HUES64 (cell line): Measurements from ENCODE around the gene GALNT17.

Experiments used
- H3K27ac ChIP-seq: 2 replicates; pipeline ENCODE4 v1.7.0; 2013; ENCODE audit warnings: low read depth, low read length, inconsistent platforms
- H3K27me3 ChIP-seq: 2 replicates; pipeline ENCODE4 v1.6.1; 2013; ENCODE audit warnings: mild to moderate bottlenecking, low read length; ENCODE audit not compliant: insufficient read depth
- H3K36me3 ChIP-seq: 2 replicates; pipeline ENCODE4 v1.6.1; 2013; ENCODE audit warnings: mild to moderate bottlenecking, low read length; ENCODE audit not compliant: insufficient read depth
- H3K4me1 ChIP-seq: 2 replicates; pipeline ENCODE4 v1.6.1; 2013; ENCODE audit warnings: mild to moderate bottlenecking, low read length, moderate library complexity; ENCODE audit not compliant: insufficient read depth
- H3K4me3 ChIP-seq: 2 replicates; pipeline ENCODE4 v1.5.1; 2013; ENCODE audit warnings: mild to moderate bottlenecking, low read length, moderate library complexity
- H3K9ac ChIP-seq: 2 replicates; pipeline ENCODE4 v1.6.1; 2013; ENCODE audit warnings: mild to moderate bottlenecking, low read depth, low read length
- H3K9me3 ChIP-seq: 2 replicates; pipeline ENCODE4 v1.6.1; 2013; ENCODE audit warnings: low read depth, low read length; ENCODE audit not compliant: insufficient read depth
- WGBS: fragments of 150-250, 120-280 bp; methylation state at CpG from one replicate; pipeline ENCODE4 v1.1.7; 2013; ENCODE audit warnings: missing lambda C conversion rate; 5-methylcytosine and 5-hydroxymethylcytosine counted together

GALNT17 gene

DNA sequence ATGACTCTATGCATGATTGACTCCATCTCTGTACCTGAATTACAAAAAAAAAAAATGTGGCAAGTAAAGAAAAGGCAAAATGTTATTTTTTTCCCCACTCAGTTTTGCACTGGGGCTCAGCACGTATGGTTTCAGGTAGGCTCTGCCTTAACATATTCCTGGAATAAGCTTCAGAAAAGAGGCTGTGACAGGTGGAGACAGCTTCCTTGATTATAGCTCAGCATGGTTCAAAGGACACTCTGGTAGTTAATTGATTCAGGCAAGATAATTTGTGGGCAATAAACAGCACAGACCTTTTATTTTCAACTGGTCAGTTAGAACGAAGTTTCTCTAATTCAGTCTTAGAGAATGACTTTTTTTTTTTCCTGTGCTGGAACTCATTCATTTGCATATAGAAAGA is 347.3 kb downstream of the GALNT17 start:
- Histone ChIP-seq H3K27me3 (no peaks in the 10 kb centered on the region), H3K36me3 (peaks cover 12% of the 10 kb centered on the region), H3K4me1 (peaks cover 11% of the 10 kb centered on the region; the same call in 1 of the 2 replicates), H3K27ac (no peak overlapping the region), H3K4me3 (no peak overlapping the region), H3K9ac (no peak overlapping the region), H3K9me3 (peaks cover 12% of the 10 kb centered on the region)
- 85% methylated on average over 2 of the region's 2 CpGs for WGBS

DNA sequence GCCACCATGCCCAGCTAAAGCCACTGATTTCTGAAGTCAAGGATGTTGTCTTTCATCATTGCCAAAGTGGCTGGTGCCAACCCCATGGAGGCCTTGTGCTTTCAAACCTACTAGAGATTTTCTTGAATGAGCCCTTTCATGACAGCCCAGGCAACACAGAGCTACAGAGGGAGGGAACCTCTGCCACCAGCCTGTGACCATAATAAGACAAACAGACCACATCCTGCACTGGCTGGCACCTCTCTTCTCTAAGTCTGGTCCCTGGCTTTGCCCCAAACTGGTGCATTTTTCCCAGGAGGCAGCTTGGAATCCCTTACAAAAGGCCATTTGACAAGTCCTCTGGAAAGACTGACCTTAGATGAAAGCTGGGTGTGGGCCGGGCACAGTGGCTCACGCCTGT is 348.8 kb downstream of the GALNT17 start:
- Histone ChIP-seq H3K36me3 (no peaks in the 10 kb centered on the region; the same call in 1 of the 2 replicates), H3K4me3 (no peak overlapping the region), H3K9ac (no peak overlapping the region), H3K27ac (no peak overlapping the region), H3K27me3 (no peaks in the 10 kb centered on the region), H3K9me3 (no peaks in the 10 kb centered on the region), H3K4me1 (0 out of 2 replicates have a peak, but pooled peaks cover 11% of the 10 kb centered on the region)
- WGBS, result 98% methylated on average over 2 of the region's 2 CpGs

DNA sequence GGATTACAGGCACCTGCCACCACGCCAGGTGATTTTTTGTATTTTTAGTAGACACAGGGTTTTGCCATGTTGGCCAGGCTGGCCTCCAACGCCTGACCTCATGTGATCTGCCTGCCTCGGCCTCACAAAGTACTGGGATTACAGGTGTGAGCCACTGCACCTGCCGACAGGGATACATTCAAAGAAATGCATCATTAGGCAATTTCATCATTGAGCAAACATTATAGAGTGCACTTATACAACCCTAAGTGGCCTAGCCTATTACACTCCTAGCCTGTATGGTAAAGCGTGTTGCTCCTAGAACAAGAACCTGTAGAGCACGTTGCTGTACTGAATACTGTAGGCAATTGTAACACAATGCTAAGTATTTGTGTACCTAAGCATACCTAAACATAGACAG is 350.3 kb downstream of the GALNT17 start:
- Histone ChIP-seq H3K4me1 (0 out of 2 replicates have a peak, but pooled peaks cover 11% of the 10 kb centered on the region), H3K4me3 (no peak overlapping the region), H3K27ac (no peak overlapping the region), H3K9ac (no peak overlapping the region), H3K36me3 (peaks cover 3% of the 10 kb centered on the region; the same call in 1 of the 2 replicates), H3K9me3 (no peaks in the 10 kb centered on the region), H3K27me3 (no peaks in the 10 kb centered on the region)
- 95% methylated on average over 6 of the region's 6 CpGs for WGBS

DNA sequence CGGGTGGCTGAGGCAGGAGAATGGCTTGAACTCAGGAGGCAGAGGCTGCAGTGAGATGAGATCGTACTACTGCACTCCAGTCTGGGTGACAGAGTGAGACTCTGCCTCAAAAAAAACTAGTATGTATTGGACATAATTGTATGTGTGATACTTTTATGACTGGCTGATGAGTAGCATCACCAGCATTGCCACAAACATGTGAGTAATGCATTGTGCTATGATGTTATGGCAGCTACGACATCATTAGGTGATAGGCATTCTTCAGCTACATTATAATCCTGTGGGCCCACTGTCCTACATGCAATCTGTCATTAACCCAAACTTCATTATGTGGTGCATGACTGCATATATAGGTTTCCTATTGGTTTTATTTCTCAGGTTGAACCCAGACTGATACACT is 352.4 kb downstream of the GALNT17 start:
- no peaks in the 10 kb centered on the region for H3K9me3 ChIP-seq
- peaks cover 8% of the 10 kb centered on the region for H3K36me3 ChIP-seq
- H3K27me3 ChIP-seq, result no peaks in the 10 kb centered on the region
- H3K27ac ChIP-seq, result no peak overlapping the region
- no peak overlapping the region for H3K9ac ChIP-seq
- H3K4me3 ChIP-seq, result no peak overlapping the region
- WGBS, result 92% methylated on average over 3 of the region's 3 CpGs
- H3K4me1 ChIP-seq, result 0 out of 2 replicates have a peak, but pooled peaks cover 3% of the 10 kb centered on the region

DNA sequence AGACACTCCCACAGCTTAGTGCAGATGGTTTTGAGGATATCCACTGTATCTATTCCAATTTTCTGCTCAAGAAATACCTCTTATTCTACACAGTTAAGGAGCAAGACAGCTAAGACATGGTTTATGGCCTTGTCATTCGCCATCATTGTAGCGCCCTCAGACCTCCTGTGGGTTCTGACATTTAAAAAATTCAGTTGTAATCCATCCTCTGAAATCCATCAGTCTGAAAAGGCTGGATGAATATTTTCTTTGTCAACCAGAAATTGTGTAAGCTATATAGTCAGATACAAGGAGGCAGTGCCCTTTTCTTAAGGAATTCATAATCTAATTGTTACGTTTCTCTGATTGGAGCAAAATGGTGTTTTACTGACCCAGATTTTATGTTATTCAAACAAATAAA is 353.6 kb downstream of the GALNT17 start:
- no peaks in the 10 kb centered on the region for H3K4me1 ChIP-seq
- no peak overlapping the region for H3K4me3 ChIP-seq
- 93% methylated on average over 3 of the region's 3 CpGs for WGBS
- no peak overlapping the region for H3K9ac ChIP-seq
- no peaks in the 10 kb centered on the region for H3K27me3 ChIP-seq
- H3K27ac ChIP-seq, result no peak overlapping the region
- H3K9me3 ChIP-seq, result no peaks in the 10 kb centered on the region
- peaks cover 11% of the 10 kb centered on the region for H3K36me3 ChIP-seq

DNA sequence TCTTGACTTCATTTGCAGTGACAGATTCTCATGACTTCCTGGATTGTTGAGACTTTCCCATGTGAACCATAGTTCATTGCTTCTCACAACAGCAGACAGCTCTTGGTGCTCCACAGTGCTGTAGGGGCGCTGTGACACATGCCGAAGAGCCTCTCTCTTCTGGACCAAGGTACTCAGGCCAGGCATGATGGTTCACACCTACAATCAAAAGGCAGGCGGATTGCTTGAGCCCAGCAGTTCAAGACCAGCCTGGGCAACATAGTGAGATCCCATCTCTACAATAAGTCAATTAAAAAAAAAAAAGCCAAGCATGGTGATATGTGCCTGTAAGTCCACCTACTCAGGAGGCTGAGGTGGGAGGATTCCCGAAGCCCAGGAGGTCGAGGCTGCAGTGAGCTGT is 354.5 kb downstream of the GALNT17 start:
- Histone ChIP-seq H3K36me3 (peaks cover 12% of the 10 kb centered on the region), H3K4me3 (no peak overlapping the region), H3K27ac (no peak overlapping the region), H3K27me3 (no peaks in the 10 kb centered on the region), H3K9me3 (no peaks in the 10 kb centered on the region), H3K9ac (no peak overlapping the region), H3K4me1 (no peaks in the 10 kb centered on the region)
- WGBS, result 94% methylated on average over 5 of the region's 5 CpGs

DNA sequence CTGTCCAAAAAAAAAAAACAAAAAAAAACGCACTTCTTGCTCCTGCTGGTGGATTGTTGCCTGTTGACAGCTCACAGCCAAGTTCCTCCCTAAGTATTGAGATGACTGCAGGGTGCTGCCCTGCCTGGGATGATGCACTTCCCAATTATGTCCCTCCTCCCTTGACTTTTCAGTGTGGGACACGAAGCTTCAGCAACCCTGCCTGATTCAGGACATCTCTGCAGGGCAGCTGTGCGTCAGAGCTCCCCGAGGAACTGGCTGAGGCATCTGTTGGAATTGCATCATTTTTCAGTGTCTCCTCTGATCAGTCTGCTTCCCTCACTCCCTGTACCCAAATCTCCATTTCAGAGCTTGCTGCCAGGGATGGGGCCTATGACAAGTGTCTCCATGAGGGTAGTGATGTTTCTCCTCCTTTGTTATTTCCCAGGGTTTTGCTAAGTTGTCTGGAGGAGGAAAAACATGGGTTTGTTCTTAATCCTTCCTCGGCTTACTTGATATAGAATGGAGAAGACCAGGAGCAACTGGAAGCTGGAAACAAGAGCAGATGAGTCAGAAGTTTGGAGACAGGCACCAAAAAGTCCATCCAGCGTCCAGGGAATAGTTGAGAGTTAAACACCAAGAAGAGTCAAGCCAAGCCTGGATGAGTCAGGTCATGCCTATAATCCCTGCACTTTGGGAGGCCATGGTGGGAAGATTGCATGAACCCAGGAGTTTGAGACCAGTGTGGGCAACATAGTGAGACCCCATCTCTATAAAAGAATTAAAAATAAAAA is 355.1 kb downstream of the GALNT17 start:
- Histone ChIP-seq H3K4me1 (no peaks in the 10 kb centered on the region), H3K27ac (no peak overlapping the region), H3K36me3 (peaks cover 14% of the 10 kb centered on the region), H3K4me3 (no peak overlapping the region), H3K9ac (no peak overlapping the region), H3K27me3 (no peaks in the 10 kb centered on the region), H3K9me3 (no peaks in the 10 kb centered on the region)
- WGBS, result 86% methylated on average over 6 of the region's 6 CpGs

DNA sequence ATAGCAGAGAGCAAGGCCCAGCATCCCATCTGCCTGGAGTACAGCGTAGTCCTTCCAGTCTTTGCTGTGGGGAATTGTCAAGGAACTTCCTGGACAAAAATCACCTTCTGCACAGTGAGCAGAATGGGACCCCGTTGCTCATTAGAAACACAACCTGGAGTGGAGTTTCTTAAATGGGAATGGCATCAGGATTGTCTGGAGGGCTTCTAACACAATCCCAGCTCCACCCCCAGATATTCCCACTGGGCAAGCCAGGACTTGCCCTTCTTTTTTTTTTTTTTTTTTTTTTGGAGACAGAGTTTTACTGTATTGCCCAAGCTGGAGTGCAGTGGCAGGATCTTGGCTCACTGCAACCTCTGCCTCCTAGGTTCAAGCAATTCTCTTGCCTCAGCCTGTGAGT is 356.4 kb downstream of the GALNT17 start:
- Histone ChIP-seq H3K27me3 (no peaks in the 10 kb centered on the region), H3K27ac (no peak overlapping the region), H3K9ac (no peak overlapping the region), H3K4me1 (no peaks in the 10 kb centered on the region), H3K9me3 (no peaks in the 10 kb centered on the region), H3K36me3 (peaks cover 14% of the 10 kb centered on the region), H3K4me3 (no peak overlapping the region)
- 89% methylated on average over 2 of the region's 2 CpGs for WGBS

DNA sequence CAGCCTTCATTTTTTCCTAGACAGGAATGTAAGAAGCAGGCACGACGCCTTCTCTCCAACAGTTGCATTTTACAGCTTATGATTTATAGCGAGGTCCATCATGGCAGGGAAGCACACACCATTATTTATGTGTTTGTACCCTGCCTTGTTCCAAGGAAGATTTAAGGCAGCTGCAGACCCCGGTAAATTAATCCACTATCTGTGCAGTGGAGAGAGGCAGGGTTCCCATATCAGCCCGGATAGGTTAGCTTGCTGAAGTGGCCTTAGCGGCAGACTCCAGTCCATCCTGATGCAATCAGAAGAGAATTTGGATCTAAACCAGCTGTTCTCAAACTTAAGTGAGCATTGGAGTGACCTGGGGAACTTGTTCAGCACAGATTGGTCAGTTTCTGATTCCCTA is 359.4 kb downstream of the GALNT17 start:
- H3K4me1 ChIP-seq, result no peaks in the 10 kb centered on the region
- WGBS, result 95% methylated on average over 6 of the region's 6 CpGs
- no peak overlapping the region for H3K9ac ChIP-seq

DNA sequence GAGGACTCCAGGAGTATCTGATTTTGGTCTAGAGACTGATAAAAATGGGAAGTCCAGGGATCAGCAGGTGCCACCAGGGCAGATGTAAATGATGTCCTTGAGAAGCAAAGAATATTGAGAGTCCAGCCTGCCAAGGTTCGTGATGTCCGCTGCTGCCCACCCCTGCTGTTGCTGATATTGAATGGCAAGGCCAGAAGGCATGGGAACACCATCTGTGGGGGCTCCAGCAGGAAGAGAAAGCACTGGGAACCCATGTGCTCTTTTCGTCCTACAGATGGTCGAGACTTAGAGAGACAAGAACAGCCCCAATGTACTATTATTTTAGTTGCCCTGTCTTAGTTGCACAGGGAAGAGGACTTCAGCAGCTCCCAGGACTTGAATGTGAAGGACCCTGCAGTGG is 363.9 kb downstream of the GALNT17 start:
- Histone ChIP-seq H3K4me1 (peaks cover 10% of the 10 kb centered on the region), H3K9me3 (no peaks in the 10 kb centered on the region), H3K9ac (no peak overlapping the region), H3K36me3 (0 out of 2 replicates have a peak, but pooled peaks cover 2% of the 10 kb centered on the region), H3K4me3 (no peak overlapping the region), H3K27ac (no peak overlapping the region), H3K27me3 (no peaks in the 10 kb centered on the region)
- WGBS, result 92% methylated on average over 4 of the region's 4 CpGs

More for the DNA sequence above, 359.4 kb downstream of the GALNT17 start:
- Histone ChIP-seq H3K9me3 (no peaks in the 10 kb centered on the region), H3K27me3 (no peaks in the 10 kb centered on the region), H3K4me3 (no peak overlapping the region), H3K27ac (no peak overlapping the region), H3K36me3 (peaks cover 14% of the 10 kb centered on the region)

DNA sequence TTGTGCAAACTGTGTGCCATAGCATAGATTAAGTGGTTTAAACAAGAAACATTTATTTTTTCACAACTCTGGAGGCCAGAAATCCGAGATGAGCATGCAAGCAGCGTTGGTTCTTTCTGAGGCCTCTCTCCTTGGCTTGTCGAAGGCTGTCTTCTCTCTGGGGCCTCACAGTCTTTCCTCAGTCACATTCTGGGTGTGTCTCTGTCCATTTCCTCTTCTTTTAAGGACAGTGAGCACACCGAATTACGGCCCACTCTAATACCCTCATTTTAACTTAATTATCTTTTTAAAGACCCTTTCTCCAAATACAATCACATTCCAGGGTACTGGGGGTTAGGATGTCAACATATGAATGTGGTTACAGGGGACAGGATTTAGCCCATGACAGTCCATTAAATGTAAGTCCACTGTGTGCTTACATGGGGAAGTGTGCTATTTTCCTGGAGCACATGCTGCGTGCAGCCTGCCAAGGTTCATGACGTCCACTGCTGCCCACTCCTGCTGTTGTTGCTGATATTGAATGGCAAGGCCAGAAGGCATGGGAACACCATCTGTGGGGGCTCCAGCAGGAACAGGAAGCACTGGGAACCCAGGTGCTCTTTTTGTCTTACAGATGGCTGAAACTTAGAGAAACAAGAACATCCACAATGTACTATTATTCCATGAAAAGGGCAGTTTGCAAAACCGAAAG is 365.5 kb downstream of the GALNT17 start:
- H3K9ac ChIP-seq, result no peak overlapping the region
- no peaks in the 10 kb centered on the region for H3K36me3 ChIP-seq
- peaks cover 10% of the 10 kb centered on the region for H3K4me1 ChIP-seq
- no peaks in the 10 kb centered on the region for H3K9me3 ChIP-seq
- no peaks in the 10 kb centered on the region for H3K27me3 ChIP-seq
- 87% methylated on average over 8 of the region's 8 CpGs for WGBS
- H3K27ac ChIP-seq, result no peak overlapping the region
- H3K4me3 ChIP-seq, result no peak overlapping the region
